GM12801 (cell line): Measurements from ENCODE around the gene FLT4.

Experiments
- CTCF ChIP-seq: IDR thresholded peaks from one replicate; pipeline ENCODE4 v1.5.1; 2011; ENCODE audit warnings: control low read depth; ENCODE audit not compliant: insufficient read length; ENCODE audit errors: extremely low read depth

Gene FLT4

DNA sequence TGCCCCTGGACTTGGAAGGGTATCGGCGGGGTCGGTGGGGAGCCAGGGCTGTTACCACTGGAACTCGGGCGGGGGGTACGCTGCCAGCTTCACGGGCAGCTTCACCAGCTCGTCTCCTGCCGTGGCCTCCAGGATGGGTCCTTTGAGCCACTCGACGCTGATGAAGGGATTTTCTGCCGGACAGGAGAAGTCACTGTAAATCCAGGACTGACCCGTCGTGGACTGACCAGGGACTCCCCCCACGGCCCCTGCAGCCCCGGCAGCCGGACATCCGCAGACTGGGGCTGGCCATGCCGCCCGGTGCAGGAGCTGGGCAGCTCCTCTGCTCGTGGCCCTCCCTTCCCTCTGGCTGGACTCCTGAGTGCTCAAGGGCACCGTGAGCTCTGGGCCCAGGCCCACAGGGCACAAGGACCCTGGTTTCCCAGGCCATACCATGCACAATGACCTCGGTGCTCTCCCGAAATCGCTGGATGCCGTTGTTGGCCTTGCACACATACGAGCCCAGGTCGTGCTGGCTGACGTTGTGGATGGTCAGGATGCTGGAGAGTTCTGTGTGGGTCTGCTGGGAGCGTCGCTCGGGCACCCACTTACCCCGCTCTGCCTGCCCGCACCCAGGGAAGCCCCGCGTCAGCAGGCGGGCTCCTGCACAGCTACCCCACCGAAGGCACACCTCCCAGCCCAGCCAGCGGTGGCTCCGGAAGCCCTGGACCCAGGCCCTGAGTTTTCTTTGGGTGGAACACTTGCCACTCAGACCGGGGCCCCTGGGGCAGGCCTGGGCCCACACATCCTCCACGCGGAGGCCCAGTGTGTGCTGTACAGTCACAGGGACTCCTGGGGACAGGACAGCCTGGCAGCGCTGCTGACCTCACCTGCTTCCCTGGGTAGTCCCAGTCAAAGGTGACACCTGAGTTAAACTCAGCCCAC, 20.3 kb downstream of the FLT4 start:
- TF ChIP-seq CTCF = no peak

GRCh38 chr5:180628211-180628610, 21.2 kb downstream of the FLT4 start:
- TF ChIP-seq CTCF = no peak

DNA sequence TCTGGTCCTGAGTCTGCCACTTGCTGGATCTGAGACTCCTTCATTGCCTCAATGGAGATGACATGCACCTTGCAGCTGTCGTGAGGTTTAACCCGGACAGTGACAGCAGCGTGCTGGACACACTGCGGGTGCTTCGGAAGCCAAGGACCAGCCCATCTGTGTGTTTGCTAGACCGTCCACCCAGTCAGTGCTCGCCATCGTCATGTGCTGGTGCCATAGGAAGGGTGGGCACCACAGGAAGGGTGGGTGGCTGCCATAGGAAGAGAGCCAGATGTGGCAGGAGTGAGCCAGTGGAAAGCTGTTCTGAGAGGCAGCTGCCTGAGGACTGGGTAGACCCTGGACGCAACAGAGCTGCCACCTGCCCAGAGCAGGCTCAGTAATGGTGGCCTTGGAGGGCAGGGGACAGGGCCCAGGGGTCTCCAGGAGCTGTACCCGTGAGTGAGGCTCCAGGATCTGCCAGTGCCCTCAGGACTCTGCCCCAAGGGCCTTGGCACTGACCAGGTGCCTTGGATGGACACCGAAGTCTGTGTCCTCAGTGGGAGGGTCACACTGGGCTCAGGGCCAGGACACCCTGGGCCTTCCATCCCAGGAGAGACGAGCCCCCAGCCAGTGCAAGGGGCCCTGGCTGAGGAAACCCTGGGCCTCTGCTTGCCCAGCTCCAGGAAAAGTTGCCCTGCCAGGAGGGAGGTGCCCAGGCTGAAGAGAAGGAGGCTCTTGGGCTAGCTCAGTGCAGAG, 21.8 kb downstream of the FLT4 start:
- TF ChIP-seq CTCF = no peak

GRCh38 chr5:180626661-180627385, 22.6 kb downstream of the FLT4 start:
- no peak for TF ChIP-seq CTCF

- no peak for TF ChIP-seq CTCF
These were observed 23.4 kb downstream of the FLT4 start for GRCh38 chr5:180625791-180626660.

GRCh38 chr5:180625125-180625790, 24.1 kb downstream of the FLT4 start:
- no peak for TF ChIP-seq CTCF
